GM08714 (cell line): ENCODE measurements around the gene ANKRD63.

Experiments
- H3K4me3 ChIP-seq: fragments of 200-500 bp; sonication (Bioruptor generic); 2 replicates; pipeline ENCODE4 v1.5.1; 2014; ENCODE audit warnings: mild to moderate bottlenecking, low read length, inconsistent platforms
- ZNF274 ChIP-seq: IDR thresholded peaks from 2 replicates; pipeline ENCODE4 v1.6.1; 2012; ENCODE audit warnings: mild to moderate bottlenecking, low read depth, low read length

ANKRD63 gene

DNA sequence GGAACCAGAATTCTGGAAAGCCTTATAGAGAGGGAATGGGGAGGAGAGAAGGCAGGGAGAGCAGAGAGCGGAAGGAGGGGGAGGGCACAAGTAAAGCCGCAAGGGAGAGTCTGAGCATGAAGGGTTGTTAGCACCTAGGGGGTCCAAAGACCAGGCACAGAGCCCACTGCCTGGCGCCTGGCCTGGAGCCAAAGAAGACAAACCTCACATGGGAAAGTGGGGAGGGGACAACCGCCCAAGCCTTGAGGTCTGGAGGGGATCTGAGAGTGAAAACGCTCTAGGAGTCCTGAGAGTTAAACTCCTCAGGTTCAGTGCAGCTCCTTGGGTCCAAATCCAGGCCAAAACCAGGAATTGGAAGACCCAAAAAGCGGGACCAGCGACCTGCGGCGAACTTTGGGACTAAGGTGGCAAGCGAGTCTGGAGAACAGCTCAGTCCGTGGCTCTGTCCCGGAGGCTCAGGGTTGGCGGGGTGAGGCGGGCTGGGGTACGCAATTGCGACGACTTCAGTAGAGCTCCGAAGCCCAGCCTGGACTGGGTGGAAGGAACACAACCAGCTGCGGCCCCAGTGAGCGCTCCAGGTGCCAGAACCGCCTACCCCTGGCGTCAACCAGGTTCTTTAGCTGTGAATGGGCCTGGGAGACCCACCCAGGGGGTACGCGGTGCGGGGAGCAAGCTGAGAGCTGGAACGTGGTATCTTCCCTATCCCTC, 39.8 kb upstream of the ANKRD63 start:
- peak overlapping the region; percentile 7; the same call in 1 of the 2 replicates for H3K4me3 ChIP-seq
- no peak for TF ChIP-seq ZNF274

DNA sequence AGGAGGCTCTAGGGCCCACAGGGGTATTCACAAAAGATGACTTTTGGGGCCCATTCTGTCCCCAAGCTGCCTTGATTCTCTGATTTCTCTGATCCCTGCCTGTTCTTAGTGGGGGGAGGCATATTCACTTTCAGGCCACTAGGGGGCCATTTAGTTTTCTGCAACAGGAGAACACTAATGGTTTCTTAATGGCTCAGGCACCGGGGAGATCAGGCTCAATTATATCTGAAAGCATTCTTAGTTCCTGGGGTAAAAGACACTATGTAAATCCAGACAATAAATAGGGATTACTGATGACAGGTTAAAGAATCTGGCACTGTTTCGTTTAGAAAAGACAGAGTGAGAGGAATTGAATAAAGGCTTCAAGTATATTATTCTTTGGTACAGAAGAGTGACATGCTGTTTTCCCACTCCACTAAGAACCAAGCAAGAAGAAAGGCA, 38.1 kb upstream of the ANKRD63 start:
- no peak for TF ChIP-seq ZNF274
- no peak overlapping the region for H3K4me3 ChIP-seq

DNA sequence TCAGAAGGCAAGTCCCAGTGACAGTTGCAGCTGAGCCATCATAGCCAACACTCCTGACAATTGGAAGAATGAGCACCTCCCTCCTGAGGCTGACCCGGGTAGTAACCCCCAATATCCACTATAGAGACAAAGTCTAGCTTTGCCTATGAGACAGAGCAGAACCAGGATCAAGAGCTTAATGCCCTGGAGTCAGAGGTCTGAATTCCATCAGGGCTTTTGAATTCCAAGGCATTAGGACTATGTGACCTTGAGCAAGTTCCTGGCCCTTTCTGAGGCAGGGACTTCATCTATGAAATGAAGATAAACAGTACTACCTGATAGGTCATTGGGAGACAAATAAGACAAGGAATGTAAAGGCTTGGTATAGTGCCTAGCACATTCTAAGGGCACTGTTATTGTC, 37.5 kb upstream of the ANKRD63 start:
- TF ChIP-seq ZNF274: no peak

DNA sequence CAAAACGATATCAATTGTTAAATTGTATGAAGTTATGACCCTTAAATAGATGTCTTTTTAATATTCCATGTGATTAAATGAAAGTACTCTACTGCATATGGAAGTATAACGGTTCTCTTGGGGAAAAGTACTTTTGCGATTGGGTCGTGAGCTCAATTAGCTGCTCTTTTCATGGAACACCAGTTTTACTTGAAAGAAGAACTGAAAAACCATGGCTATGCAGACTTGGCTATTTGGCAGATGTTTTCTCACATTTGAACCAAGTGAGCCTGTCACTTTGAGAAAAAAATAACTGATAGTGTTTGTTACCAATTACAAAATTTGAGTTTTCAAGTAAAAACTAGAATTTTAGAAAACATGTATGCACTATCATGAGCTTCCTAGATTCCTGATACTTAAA, 34.7 kb upstream of the ANKRD63 start:
- H3K4me3 ChIP-seq: no peak overlapping the region
- no peak for TF ChIP-seq ZNF274

More for the DNA sequence above, 37.5 kb upstream of the ANKRD63 start:
- no peak overlapping the region for H3K4me3 ChIP-seq

DNA sequence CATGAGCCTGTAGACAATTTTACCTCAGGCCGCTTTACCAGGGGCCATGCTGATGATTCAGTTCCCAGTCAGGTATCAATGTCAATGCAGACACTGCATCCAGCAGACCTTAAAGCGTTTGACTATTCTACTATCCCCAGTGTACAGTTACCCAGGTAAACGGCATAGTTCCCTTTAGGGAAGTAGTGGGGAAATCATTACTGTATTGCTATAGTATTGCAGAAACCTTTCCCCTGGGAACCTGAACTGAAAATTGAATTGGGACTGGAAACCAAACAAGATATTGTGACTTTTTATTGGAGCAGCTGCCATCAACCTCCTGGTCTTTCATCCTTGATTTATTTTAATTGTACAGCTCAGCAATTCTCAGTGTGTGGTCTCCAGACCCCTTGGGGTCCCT, 34.1 kb upstream of the ANKRD63 start:
- TF ChIP-seq ZNF274: no peak
- no peak overlapping the region for H3K4me3 ChIP-seq

DNA sequence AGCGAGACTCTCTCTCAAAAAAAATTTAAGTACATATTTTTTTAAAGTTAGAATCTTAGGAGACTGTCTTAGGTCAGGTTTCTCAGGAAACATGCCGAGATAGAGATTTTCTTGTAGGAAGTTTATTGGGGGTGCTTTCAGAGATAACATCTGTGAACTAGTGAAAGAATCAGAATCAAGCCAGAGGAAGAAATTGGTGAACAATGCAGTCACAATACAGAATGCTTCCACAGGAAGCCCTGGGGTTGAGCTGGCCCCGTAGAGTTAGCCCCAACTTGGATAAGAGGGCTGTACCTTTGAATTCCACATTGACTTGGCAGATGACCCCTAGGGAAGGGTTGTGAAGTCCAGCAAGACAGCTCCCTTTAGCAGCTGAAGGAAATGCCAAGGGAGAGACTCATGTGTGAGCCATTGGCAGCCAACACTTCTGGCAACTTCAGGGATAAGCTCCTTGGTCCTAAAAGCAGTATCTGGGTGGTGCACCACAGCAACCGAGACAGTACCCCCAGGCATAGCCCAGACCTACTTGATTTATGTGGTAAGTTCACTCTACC, 31.9 kb upstream of the ANKRD63 start:
- TF ChIP-seq ZNF274: no peak
- no peak overlapping the region for H3K4me3 ChIP-seq

DNA sequence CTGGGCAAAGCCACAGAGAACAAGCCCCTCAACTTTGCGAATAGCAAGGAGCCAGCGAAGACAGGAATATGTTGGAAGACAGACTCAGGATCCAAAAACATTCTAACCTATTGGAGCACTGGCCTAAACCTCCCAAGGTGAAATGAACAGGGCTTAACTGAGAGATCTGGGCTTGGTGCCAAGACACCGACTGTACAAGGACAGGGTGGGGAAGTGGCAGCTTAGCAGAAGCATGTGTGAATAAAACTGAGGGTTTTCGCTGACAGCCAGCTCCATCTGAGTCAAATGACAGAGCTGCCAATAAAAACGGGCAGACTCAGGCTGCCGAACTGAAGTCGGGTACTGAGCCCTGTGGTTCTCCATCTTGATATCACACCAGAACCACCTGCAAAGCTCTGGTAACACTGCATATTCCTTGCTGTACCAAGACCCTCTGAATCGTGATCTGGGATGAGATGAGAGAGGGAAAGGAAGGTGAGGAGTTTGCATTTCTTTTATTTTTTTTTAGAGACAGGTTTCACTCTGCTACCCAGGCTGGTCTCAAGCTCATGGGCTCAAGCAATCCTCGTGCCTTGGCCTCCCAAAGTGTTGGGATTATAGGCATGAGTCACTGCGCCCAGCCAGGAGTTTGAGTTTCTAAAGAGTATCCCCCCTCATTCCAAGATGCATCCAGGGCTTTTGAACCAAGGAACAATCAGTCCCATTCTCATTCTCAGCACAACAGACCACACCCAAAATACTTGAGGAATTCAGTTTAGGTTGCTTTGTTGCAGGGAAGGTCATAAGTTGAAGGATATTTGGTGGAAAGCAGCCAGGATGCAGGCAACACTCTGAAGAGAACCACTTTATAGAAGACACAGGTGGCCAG, 30.9 kb upstream of the ANKRD63 start:
- TF ChIP-seq ZNF274: no peak
- H3K4me3 ChIP-seq: no peak overlapping the region

DNA sequence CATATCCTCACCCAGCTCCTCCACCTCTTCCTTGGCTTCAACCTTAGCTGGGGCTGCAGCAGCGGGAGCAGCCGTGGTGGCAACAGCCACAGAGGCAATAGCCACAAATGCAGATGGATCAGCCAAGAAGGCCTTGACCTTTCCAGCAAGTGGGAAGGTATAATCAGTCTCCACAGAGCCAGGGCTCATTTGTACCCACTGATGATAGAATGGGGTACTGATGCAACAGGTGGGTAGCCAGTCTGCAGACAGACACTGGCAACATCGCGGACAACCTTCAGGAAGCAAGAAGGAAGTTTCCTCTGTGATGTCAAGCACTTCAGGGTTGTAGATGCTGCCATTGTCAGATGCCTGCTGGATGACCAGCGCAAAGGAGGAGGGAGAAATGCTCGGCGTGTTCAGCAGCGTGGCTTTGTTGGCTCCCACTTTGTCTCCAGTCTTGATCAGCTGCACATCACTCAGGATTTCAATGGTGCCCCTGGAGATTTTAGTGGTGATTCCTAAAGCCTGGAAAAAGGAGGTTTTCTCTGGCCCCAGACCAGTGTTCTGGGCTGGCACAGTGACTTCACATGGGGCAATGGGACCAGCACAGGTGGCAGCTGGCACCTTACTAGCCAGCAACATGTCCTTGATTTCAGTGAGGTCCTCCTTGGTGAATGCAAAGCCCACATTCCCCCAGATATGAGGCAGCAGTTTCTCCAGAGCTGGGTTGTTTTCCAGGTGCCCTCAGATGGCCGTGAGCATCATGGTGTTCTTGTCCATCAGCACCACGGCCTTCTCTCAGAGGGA, 29.7 kb upstream of the ANKRD63 start:
- H3K4me3 ChIP-seq: no peak overlapping the region
- TF ChIP-seq ZNF274: no peak

DNA sequence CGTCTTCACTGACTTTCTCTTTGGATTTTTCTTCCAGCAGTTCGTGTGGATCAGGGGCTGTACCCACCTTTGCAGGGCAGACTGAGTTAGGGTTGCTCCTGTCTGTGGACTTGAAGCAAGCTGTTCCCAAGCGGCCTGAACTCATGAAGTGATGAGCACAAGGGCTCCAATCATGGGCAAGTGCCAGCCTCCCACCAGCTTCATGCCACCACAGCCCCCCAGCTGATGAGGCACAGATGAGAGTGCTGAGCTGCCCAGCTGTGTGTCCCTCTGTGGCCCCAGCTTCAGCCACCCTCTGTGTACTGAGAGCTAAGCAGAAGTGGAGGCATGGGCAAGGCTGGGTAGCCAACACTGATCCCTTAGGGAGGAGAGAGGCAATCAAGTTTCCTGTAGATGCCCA, 28.1 kb upstream of the ANKRD63 start:
- no peak overlapping the region for H3K4me3 ChIP-seq
- no peak for TF ChIP-seq ZNF274

DNA sequence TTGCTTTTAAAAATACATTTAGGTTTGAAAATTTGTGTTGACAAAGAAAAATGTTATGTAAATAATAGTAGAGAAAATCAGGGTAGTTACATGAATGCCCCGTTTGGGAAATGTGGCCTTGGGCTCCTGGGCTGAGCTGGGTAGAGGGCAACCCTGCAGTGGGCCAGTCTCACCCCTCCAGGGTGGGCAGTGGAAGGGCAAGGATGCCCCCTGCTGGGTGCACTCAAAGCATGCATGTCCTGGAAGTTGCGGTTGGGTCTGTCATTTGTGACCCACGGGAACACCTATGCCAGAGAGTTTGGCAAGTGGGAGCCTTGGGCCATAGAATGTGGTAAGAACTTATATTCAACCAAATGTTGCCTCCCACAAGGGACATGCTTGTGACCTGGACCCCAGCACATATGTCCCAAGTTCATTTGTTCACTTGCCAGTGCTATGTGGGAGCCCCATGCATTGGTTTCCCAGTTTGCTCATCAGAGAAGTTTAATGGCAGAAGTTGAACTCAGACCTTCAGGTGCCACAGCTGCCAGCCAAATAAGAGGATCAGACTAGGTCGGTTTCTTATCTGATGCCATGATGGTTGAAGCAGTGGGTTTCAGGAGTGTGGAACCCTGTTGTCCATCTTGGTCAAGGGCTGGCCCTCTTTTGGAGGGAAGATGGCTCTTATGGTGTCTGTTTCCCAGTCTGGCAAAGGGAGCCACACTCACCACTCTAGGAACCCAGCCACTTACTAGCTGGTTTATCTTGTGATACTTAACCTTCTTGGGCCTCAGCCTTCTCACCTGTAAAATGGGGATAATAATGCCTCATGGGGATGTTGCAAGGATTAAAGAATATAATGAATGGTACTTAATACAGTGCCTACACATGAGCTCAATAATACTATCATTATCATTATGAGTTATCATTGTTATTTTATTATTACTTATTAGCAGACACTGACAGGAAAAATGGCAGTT, 27.4 kb upstream of the ANKRD63 start:
- no peak overlapping the region for H3K4me3 ChIP-seq
- TF ChIP-seq ZNF274: no peak

DNA sequence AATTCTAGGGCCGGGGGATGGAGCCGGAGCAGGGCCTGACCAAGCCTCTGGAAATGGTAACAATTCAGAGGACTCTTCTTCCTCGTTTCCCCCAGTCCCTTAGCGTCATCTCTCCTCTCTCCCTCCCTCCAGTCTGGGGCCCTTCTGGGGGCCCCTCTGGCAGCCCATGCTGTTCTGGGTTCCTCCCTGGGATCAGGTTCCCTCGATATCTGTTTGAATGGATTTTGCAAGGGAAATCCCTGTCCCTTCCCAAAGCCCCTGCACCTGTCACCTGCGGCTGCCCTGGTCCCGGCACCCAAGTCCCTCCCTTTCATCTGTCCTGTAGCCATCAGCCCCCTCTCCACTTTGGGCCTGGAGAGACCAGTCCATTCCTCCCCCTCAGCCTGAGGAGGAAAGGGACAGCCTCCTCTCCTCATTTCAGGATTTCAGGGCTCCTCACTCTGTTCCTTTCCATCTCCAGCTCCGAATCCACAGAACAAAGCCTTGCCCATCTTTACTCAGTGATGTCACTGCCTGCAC, 26.5 kb upstream of the ANKRD63 start:
- no peak for TF ChIP-seq ZNF274
- no peak overlapping the region for H3K4me3 ChIP-seq

DNA sequence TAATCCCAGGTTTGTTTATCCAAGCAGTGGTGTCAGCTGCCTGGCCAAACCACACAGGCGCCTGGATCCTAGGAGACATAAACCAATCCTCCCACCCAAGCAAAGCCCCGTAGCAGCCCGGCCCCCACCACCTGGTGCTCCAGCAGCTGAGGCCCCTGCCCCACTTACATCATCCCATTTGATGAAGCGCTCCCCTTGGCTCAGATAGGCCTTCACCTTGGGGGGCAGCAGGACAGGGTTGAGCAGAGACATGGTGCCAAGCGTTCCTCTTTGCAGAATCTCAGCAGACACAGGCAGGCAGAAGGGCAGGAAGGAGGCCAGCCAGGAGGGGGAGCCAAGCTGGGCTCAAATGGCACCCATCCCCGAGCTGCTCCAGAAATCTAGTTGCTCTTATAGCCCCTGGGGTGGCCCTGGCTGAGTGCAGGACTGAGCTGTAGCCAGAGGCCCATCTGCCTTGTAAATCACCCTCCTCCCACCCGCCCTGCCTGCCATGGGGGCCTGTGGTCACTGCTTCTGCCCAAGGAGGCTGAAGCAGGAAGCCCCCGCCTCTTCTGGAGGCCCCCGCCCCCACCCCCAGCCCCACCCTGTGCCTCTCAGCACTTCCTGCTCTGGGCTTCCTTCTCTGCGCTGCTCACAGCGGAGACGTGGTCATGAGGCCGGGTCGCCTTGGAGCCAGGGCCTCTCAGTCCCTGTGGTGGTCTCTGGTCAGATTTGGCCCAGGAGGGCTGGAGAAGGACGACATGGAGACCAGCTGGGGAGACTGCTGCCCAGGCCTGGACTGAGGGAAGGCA, 24.8 kb upstream of the ANKRD63 start, which contains the start of gene PLCB2:
Gene PLCB2, minus strand, starts transcription at position 515 of the 791 bp plus-strand sequence. Its CDS starts 263 bp downstream, at position 252.
- peak within 1 kb of the TSS; percentile 56; the same call in 1 of the 2 replicates for H3K4me3 ChIP-seq
- TF ChIP-seq ZNF274: no peak

DNA sequence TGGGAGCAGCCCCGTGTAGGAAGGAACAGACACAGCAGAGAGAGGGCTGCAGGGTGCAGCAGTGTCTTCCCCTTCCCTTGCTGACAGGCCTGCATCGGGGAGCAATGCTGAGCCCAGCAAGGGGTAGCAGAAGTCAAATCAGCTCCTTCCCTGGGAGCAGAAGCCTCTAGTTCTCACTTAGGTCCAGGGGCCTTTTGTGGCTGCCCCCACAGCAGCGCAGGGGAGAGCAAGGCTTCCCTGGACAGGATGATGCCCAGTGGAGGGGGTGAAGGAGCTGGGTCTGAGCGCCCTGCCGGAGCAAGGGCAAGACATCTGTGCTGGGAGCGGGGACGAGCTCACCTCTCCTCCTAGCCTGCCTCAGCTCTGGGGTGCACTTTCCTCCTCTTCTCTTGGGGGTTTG, 24.0 kb upstream of the ANKRD63 start:
- peak overlapping the region; percentile 30; the same call in 1 of the 2 replicates for H3K4me3 ChIP-seq
- no peak for TF ChIP-seq ZNF274
